IPS-NIHi7 (cell line): ENCODE results near the gene LRP5.
A peak's percentile ranks its signal among the peaks of the same experiment; 100 is the strongest.

Experiments used
- DNase-seq: peaks from one replicate; pipeline ENCODE4 v3.0.0; 2012; ENCODE audit warnings: mixed read lengths; ENCODE audit errors: extremely low spot score

LRP5 gene

GRCh38 chr11:68371171-68372041 is 59.0 kb downstream of the LRP5 start:
- no peak for DNase-seq

GRCh38 chr11:68372114-68372513 is 59.7 kb downstream of the LRP5 start:
- no peak for DNase-seq

- DNase-seq, result no peak
Observed at GRCh38 chr11:68372625-68373024, 60.2 kb downstream of the LRP5 start.

- no peak for DNase-seq
Observed at GRCh38 chr11:68373189-68373814, 60.9 kb downstream of the LRP5 start.

GRCh38 chr11:68373815-68374501 is 61.6 kb downstream of the LRP5 start:
- DNase-seq, result no peak

GRCh38 chr11:68374531-68374930 is 62.1 kb downstream of the LRP5 start:
- no peak for DNase-seq

GRCh38 chr11:68375337-68375736 is 62.9 kb downstream of the LRP5 start:
- no peak for DNase-seq

- DNase-seq, result no peak
Observed at GRCh38 chr11:68375766-68376165, 63.4 kb downstream of the LRP5 start.

GRCh38 chr11:68377389-68377795 is 65.0 kb downstream of the LRP5 start:
- no peak for DNase-seq

- DNase-seq, result no peak
Observed at GRCh38 chr11:68379206-68379605, 66.8 kb downstream of the LRP5 start.

GRCh38 chr11:68380786-68381622 is 68.6 kb downstream of the LRP5 start:
- no peak for DNase-seq

- no peak for DNase-seq
Observed at GRCh38 chr11:68381716-68382115, 69.3 kb downstream of the LRP5 start.

- DNase-seq, result no peak
Observed at GRCh38 chr11:68382358-68382998, 70.1 kb downstream of the LRP5 start.

- DNase-seq, result peak; percentile 88
Observed at GRCh38 chr11:68383976-68384501, 71.6 kb downstream of the LRP5 start.

- no peak for DNase-seq
Observed at GRCh38 chr11:68384530-68385081, 72.2 kb downstream of the LRP5 start.

GRCh38 chr11:68385128-68385527 is 72.7 kb downstream of the LRP5 start:
- DNase-seq, result no peak

- no peak for DNase-seq
Observed at GRCh38 chr11:68386331-68386978, 74.1 kb downstream of the LRP5 start.

GRCh38 chr11:68387840-68388239 is 75.4 kb downstream of the LRP5 start:
- no peak for DNase-seq

GRCh38 chr11:68388595-68389198 is 76.3 kb downstream of the LRP5 start:
- DNase-seq, result no peak

GRCh38 chr11:68390315-68390714 is 77.9 kb downstream of the LRP5 start:
- no peak for DNase-seq
